NCI-H345 treated with DMSO at 0.1 percent for 48 hours (cell line): ENCODE measurements around the gene MYO1D.

ENCODE experiments used
- DNase-seq: peaks from one replicate; lab custom pipeline; 2025; ENCODE audit not compliant: unreplicated experiment; lab: John Stamatoyannopoulos, UW

Gene MYO1D

DNA sequence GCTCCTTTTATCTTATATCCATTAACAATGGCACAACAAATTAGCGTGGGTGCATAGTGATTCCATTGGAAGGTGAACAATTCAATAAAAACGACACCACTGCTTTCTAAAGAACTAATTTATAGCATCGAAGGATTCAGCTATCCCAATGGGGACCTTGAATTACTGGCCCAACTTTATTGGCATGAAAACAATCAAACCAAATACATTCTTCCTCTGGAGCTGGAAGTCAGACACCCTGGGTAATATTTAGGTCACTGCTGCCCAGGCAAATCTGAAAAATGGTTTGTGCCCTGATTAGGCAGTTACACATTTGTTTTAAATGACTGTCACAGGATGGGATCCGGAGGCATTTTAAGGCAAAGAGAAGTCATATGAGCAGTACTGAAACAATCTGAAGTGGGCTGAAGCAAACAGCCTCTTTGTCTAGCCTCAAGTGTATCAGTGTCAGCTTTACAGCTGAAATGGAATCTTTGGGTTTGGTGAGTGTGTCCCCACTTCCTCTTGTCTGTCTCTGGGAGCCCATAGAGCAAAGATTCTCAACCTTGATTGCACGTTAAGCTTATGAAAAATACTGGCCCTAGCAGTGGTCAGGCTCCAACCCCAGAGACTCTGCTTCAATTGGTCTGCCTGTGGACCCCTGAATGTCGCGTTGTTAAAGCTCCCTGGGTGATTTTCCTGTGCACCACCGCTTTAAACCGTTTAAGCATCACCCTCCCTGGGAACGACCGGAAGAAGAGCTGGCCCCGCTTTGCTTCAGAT, 359.8 kb downstream of the MYO1D start:
- peak; percentile 25 for DNase-seq

- DNase-seq = peak; percentile 94
These were observed 360.5 kb downstream of the MYO1D start for GRCh38 chr17:32516450-32516849.

GRCh38 chr17:32515677-32516383, 361.1 kb downstream of the MYO1D start:
- DNase-seq = no peak

DNA sequence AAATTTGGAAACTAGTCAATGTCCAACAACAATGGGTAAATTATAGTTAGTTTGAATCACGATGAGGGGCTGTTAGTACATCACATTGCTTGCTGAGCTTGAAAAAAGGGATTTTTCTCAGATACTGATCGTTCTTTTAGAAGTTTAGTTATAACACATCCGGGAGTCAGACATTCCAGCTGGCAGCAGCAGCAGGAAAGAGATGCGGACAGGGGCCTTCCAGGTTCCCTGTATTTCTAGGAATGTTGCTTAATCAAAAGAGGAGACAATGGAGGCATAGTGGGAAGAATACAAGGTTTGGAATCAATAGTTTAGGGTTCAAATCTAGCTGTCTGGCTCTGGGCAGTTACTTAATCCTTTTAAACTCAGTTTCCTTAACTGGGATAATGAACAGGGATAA, 362.3 kb downstream of the MYO1D start:
- DNase-seq = no peak

DNA sequence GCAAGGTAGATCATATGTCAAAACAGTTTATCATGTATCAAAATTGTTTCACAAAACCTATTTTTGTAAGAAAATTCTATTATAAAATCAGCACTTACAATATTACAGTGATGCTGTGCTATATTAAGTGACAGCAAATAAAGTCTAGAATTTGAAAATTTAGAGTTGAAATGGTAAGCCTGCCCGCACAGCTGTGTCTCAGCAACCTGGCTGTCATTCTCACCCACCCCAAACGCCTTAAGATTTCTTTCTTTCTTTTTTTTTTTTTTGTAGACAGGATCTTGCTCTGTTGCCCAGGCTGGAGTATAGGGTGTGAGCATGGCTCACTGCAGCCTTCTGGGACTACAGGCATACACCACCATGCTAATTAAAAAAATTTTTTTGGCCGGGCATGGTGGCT, 363.3 kb downstream of the MYO1D start:
- no peak for DNase-seq

DNA sequence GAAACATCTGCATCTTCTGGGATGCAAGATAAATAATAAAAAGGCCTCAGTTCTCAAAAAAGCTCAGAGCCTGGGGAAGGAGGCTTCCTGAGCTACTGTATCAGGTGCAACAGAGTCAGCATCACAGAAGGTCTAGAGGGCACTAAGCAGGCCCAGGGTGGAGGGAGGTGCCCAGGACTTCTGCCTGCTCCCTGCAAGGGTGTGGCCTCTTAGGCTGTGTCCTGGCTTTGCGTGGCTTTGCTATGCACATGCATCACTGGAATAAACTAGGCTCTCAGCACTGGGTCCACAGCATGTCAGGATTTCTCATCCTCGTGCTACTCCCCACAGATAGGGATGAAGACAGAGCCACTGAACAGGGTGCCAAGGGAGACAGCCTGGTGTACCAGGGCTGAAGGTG, 364.6 kb downstream of the MYO1D start:
- DNase-seq = no peak

DNA sequence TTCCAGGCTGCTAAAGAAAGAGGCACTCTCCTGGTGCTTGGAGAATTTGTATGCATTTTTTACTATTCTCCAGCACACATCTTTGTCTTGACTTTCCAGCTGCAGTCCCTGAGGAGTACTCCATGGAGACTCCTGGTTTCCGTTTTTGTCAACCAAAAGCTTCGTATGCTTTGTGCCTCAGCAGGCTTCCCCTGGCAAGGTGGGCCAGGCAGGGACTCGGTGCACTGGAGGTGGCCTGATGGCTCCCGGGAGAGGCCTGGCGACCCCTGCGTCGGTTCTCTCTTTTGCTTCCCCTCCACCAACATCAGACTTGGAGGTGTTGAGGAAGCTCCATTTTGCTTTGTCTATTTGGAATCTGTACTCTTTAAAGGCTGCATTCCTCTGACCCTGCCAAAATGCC, 366.5 kb downstream of the MYO1D start:
- DNase-seq = no peak

DNA sequence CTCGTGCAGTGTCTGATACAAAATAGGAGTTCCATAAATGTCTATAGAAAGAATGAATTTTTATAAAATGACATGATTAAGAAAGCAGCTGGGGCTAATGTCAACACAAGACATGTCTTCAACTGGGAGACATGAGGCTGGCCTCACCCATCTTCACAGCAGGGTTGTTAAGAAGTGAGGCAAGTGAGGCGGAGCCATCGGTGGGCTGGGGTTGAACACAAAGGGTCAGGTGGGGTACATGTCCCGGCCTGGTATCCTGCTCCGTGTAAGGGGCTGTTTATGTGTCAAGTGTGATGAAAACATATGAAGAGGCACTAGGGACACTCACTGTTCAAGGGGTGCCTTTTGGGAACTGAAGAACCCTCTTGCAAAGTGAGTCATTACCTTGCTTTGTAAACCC, 368.0 kb downstream of the MYO1D start:
- DNase-seq = no peak

- no peak for DNase-seq
These were observed 372.5 kb downstream of the MYO1D start for GRCh38 chr17:32504166-32504990.

GRCh38 chr17:32503251-32504165, 373.4 kb downstream of the MYO1D start:
- DNase-seq = no peak

DNA sequence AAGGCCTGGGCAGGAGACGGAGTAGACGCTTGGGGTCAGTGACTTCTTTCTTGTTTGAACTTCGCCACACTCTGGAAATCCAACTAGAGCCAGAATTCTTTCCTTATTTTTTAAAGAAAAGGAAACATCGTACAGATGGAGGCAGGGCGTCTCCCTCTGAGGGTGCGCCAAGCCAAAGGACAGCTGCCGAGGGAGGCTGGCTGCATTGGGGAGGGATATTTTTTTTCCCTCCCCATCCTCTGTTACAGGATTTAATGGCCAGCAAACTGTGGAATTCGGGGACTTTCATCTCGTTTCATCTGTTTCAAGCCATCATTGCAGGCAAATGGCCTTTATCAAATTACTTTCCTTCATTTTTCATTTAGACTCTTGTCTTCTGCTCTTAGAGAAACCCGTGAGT, 374.2 kb downstream of the MYO1D start:
- DNase-seq = no peak

DNA sequence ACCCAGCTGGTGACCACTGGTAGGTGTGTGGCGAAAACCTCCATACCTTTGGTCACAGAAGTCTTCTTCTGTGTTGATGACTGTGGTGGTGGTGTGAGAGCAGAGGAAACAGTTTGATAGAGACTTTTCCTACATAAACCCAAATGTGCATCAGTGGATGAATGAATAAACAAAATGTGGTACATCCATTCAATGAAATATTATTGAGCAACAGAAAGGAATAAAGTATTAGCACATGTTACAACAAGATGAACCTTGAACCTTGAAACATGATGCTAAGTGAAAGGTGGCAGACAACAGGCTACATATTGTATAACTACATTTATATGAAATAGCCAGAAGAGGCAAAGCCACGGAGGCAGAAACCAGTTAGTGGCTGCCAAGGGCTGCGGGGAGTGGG, 374.9 kb downstream of the MYO1D start:
- no peak for DNase-seq

DNA sequence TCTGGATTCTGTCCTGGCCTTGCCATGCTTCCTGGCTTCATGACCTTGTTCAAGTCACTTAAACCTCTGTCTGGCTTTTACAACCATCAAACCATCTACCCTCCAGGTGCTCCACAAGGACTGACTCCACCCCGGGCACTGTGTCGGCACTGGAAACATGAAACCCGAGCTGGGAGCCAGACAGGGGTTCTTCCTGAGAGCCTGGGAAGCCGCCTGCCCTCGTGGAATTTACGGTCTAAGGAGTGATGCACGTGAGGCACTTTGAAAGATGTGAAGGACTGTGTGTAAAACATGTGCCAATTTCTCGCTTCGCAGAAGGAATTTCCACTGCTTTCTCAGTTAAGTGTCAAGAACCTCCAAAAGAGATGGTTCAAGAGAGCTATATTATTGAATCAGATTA, 378.5 kb downstream of the MYO1D start:
- no peak for DNase-seq

GRCh38 chr17:32497431-32498205, 379.3 kb downstream of the MYO1D start:
- DNase-seq = no peak

DNA sequence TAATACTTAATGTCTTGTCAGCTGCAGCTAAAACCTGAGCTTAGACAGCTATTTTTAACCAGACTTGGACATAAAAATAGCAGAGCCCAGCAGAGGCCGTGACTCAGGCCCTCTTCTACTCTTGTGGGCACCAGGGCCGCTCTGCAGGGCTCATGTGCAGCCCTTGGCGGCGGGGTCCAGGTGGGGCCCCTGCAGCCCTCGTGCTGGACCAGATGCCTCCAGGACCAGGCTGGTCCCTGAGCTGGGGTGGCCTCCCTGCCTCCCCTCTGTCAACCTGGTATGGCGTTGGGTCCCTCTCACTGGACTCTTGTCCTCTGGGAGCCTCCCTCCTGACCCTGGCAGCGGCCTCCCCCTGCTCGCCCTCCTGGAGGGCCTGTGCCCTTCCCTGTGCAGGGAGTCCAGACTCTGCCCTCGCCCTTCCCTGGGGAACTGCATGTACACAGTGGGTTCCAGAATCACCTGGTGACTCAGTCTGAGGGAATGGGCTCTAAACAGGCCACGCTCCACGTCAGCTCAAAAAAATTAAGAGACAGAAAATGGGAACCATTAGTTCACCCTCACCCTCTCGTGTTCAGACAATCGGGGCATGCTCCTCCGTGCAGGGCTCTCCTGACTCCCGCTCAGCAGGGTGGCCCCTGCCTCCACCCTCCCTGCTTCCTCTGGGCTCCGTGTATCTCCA, 380.4 kb downstream of the MYO1D start:
- DNase-seq = no peak

GRCh38 chr17:32495359-32496231, 381.3 kb downstream of the MYO1D start:
- DNase-seq = no peak

GRCh38 chr17:32494621-32495358, 382.1 kb downstream of the MYO1D start:
- no peak for DNase-seq
